CD4-positive, CD25-positive, alpha-beta regulatory T cell (primary cell): Measurements from ENCODE around the gene RNF168. TPM values are rescaled to one million over a fixed set of nuclear protein-coding genes. Genes with fewer than 3 reads are reported as not detected.
"Not testable (repeated sequence)": the region's sequence is repeated elsewhere in the genome, so short reads cannot be mapped to it uniquely, and the experiment has no call there.

Experiments
- ATAC-seq, 2 donors: fragments of 150-1000 bp; cut with Tn5 transposase; one replicate each; pipeline ENCODE4 v1.10.0; 2021; ENCODE audit warnings: low read depth in 2 of 2, moderate number of reproducible peaks in 2 of 2, moderate library complexity in 1 of 2
- DNase-seq, 3 donors: peaks; one replicate each; pipeline versions ENCODE4 v3.0.0 to v3.0.0-alpha.2; 2012 to 2022; ENCODE audit warnings: mixed read lengths in 1 of 3
- H3K27ac ChIP-seq: one replicate; pipeline ENCODE4 v1.7.0; 2013; ENCODE audit warnings: mild to moderate bottlenecking, low read length; ENCODE audit not compliant: insufficient read depth, poor library complexity, severe bottlenecking
- H3K27me3 ChIP-seq: one replicate; pipeline ENCODE4 v1.7.0; 2013; ENCODE audit warnings: low read length; ENCODE audit not compliant: control insufficient read depth, insufficient read depth
- H3K36me3 ChIP-seq: one replicate; pipeline ENCODE4 v1.7.0; 2013; ENCODE audit warnings: mild to moderate bottlenecking, low read length, moderate library complexity; ENCODE audit not compliant: control insufficient read depth, insufficient read depth
- H3K4me1 ChIP-seq: 2 replicates; pipeline ENCODE4 v1.7.0; 2013; ENCODE audit warnings: mild to moderate bottlenecking, low read length; ENCODE audit not compliant: insufficient read depth, control insufficient read depth, poor library complexity, severe bottlenecking
- H3K4me3 ChIP-seq: one replicate; pipeline ENCODE4 v1.7.0; 2013; ENCODE audit warnings: low read depth, mild to moderate bottlenecking, low read length, moderate library complexity
- H3K9me3 ChIP-seq, 2 experiments: 1 replicate in 1 of 2; 2 replicates in 1 of 2; pipeline ENCODE4 v1.7.0; 2013; ENCODE audit warnings: low read length in 2 of 2, mild to moderate bottlenecking in 1 of 2, moderate library complexity in 1 of 2; ENCODE audit not compliant: control insufficient read depth in 2 of 2
- H3K27ac Mint-ChIP-seq, 3 donors: one replicate each; pipeline ENCODE4 v1.8.0; 2020 to 2022; ENCODE audit warnings: mild to moderate bottlenecking in 3 of 3, mixed read lengths in 3 of 3, moderate library complexity in 2 of 3
- H3K27me3 Mint-ChIP-seq: one replicate; pipeline ENCODE4 v1.8.0; 2022; ENCODE audit warnings: mild to moderate bottlenecking, mixed read lengths
- H3K36me3 Mint-ChIP-seq: one replicate; pipeline ENCODE4 v1.8.0; 2020; ENCODE audit warnings: mixed read lengths
- H3K4me1 Mint-ChIP-seq, 4 donors: one replicate each; pipeline ENCODE4 v1.8.0; 2020 to 2022; ENCODE audit warnings: mixed read lengths in 4 of 4, mild to moderate bottlenecking in 1 of 4
- H3K4me3 Mint-ChIP-seq, 4 donors: one replicate each; pipeline ENCODE4 v1.8.0; 2020 to 2022; ENCODE audit warnings: mild to moderate bottlenecking in 4 of 4, mixed read lengths in 4 of 4, moderate library complexity in 3 of 4
- H3K9me3 Mint-ChIP-seq, 7 donors: one replicate each; pipeline ENCODE4 v1.8.0; 2020 to 2022; ENCODE audit warnings: mixed read lengths in 7 of 7, mild to moderate bottlenecking in 3 of 7, moderate library complexity in 2 of 7
- polyA plus RNA-seq, 4 donors: library from polyadenylated mRNA; unstranded; fragments of 300-500 nt; fragmentation: Illumina TruSeq; gene quantifications; one replicate each; pipeline ENCODE4 v1.2.3, GENCODE V29; 2021
- total RNA-seq: library from RNA; stranded (reverse); gene quantifications from one replicate; pipeline ENCODE4 v1.2.3, GENCODE V29; 2022

Gene RNF168
- total and polyA plus RNA-seq, 5 donors from 2014 or later, result 8.3 to 29.5 (median 8.9) TPM

GRCh38 chr3:196492080-196492479 is 11.5 kb downstream of the RNF168 start:
- Mint-ChIP-seq H3K27me3 (no peaks in the 10 kb centered on the region), H3K4me3 (no peak overlapping the region), H3K36me3 (peaks cover 19% of the 10 kb centered on the region), H3K4me1 (peaks cover 33 to 49% (median 43%) of the 10 kb centered on the region in 4 donors), H3K9me3 (no peaks in the 10 kb centered on the region), H3K27ac (no peak overlapping the region)
- Histone ChIP-seq H3K4me3 (no peak overlapping the region), H3K27me3 (no peaks in the 10 kb centered on the region), H3K36me3 (peaks cover 24% of the 10 kb centered on the region), H3K9me3 (no peaks in the 10 kb centered on the region), H3K27ac (no peak overlapping the region), H3K4me1 (peaks cover 14% of the 10 kb centered on the region)
- DNase-seq (no peak), ATAC-seq (no peak)

- peak overlapping the region in 1 of 3 donors; percentile 58 for H3K27ac Mint-ChIP-seq
- DNase-seq (no peak), ATAC-seq (no peak)
- H3K4me1 ChIP-seq, result peaks cover 8% of the 10 kb centered on the region
- no peaks in the 10 kb centered on the region for H3K9me3 Mint-ChIP-seq
- peaks cover 22% of the 10 kb centered on the region for H3K36me3 Mint-ChIP-seq
- peaks cover 34% of the 10 kb centered on the region for H3K36me3 ChIP-seq
- no peak overlapping the region for H3K4me3 Mint-ChIP-seq
- no peak overlapping the region for H3K27ac ChIP-seq
- H3K4me3 ChIP-seq, result no peak overlapping the region
- no peaks in the 10 kb centered on the region for H3K27me3 ChIP-seq
- no peaks in the 10 kb centered on the region for H3K27me3 Mint-ChIP-seq
- H3K9me3 ChIP-seq, result no peaks in the 10 kb centered on the region
- peaks cover 21 to 37% (median 30%) of the 10 kb centered on the region in 4 donors for H3K4me1 Mint-ChIP-seq
Observed at GRCh38 chr3:196489747-196490146, 13.8 kb downstream of the RNF168 start.

GRCh38 chr3:196486263-196486662 is 17.3 kb downstream of the RNF168 start:
- Histone ChIP-seq H3K36me3 (peaks cover 66% of the 10 kb centered on the region), H3K9me3 (no peaks in the 10 kb centered on the region), H3K27me3 (no peaks in the 10 kb centered on the region), H3K4me1 (peaks cover 8% of the 10 kb centered on the region), H3K27ac (no peak overlapping the region), H3K4me3 (no peak overlapping the region)
- Mint-ChIP-seq H3K36me3 (peaks cover 27% of the 10 kb centered on the region), H3K4me1 (peaks cover 5 to 25% (median 16%) of the 10 kb centered on the region in 4 donors), H3K4me3 (no peak overlapping the region), H3K9me3 (no peaks in the 10 kb centered on the region), H3K27ac (no peak overlapping the region), H3K27me3 (no peaks in the 10 kb centered on the region)
- ATAC-seq (no peak), DNase-seq (peak in 1 of 3 donors; percentile 11)

- no peak overlapping the region for H3K4me3 Mint-ChIP-seq
- Histone ChIP-seq H3K36me3 (peaks cover 62% of the 10 kb centered on the region), H3K9me3 (no peaks in the 10 kb centered on the region), H3K4me1 (no peaks in the 10 kb centered on the region), H3K4me3 (no peak overlapping the region), H3K27me3 (no peaks in the 10 kb centered on the region), H3K27ac (no peak overlapping the region)
- peaks cover 0 to 3% (median 0%) of the 10 kb centered on the region in 4 donors for H3K4me1 Mint-ChIP-seq
- H3K9me3 Mint-ChIP-seq, result no peaks in the 10 kb centered on the region
- H3K27ac Mint-ChIP-seq, result no peak overlapping the region
- peaks cover 21% of the 10 kb centered on the region for H3K36me3 Mint-ChIP-seq
- ATAC-seq (no peak), DNase-seq (no peak)
- no peaks in the 10 kb centered on the region for H3K27me3 Mint-ChIP-seq
Observed at GRCh38 chr3:196477678-196478077, 25.9 kb downstream of the RNF168 start.

- Mint-ChIP-seq H3K27me3 (no peaks in the 10 kb centered on the region), H3K27ac (no peak overlapping the region), H3K36me3 (peaks cover 16% of the 10 kb centered on the region), H3K4me1 (peaks cover 6 to 16% (median 13%) of the 10 kb centered on the region in 4 donors), H3K4me3 (no peak overlapping the region), H3K9me3 (no peaks in the 10 kb centered on the region)
- DNase-seq, result no peak
- H3K9me3 ChIP-seq, result no peaks in the 10 kb centered on the region
- H3K4me1 ChIP-seq, result no peaks in the 10 kb centered on the region
- no peak for ATAC-seq
- H3K36me3 ChIP-seq, result peaks cover 33% of the 10 kb centered on the region
- H3K27ac ChIP-seq, result no peak overlapping the region
- H3K4me3 ChIP-seq, result no peak overlapping the region
- H3K27me3 ChIP-seq, result no peaks in the 10 kb centered on the region
Observed at GRCh38 chr3:196472286-196472685, 31.3 kb downstream of the RNF168 start.

GRCh38 chr3:196471551-196471950 is 32.0 kb downstream of the RNF168 start:
- Mint-ChIP-seq H3K9me3 (no peaks in the 10 kb centered on the region), H3K4me3 (no peak overlapping the region), H3K27me3 (no peaks in the 10 kb centered on the region), H3K4me1 (peaks cover 6 to 16% (median 13%) of the 10 kb centered on the region in 4 donors), H3K36me3 (peaks cover 16% of the 10 kb centered on the region), H3K27ac (peak overlapping the region in 1 of 3 donors; percentile 36)
- Histone ChIP-seq H3K9me3 (no peaks in the 10 kb centered on the region), H3K4me1 (no peaks in the 10 kb centered on the region), H3K27me3 (no peaks in the 10 kb centered on the region), H3K27ac (no peak overlapping the region), H3K4me3 (no peak overlapping the region), H3K36me3 (peaks cover 33% of the 10 kb centered on the region)
- DNase-seq, result no peak
- no peak for ATAC-seq

- H3K4me3 ChIP-seq, DNase-seq, H3K27ac ChIP-seq, H3K27me3 ChIP-seq, H3K4me1 ChIP-seq, H3K27me3 Mint-ChIP-seq, ATAC-seq, H3K27ac Mint-ChIP-seq, H3K9me3 ChIP-seq, H3K4me3 Mint-ChIP-seq, H3K9me3 Mint-ChIP-seq: not testable (repeated sequence)
- Mint-ChIP-seq H3K4me1 (peaks cover 6 to 16% (median 13%) of the 10 kb centered on the region in 4 donors), H3K36me3 (peaks cover 14% of the 10 kb centered on the region)
- peaks cover 33% of the 10 kb centered on the region for H3K36me3 ChIP-seq
Observed at GRCh38 chr3:196470182-196470581, 33.4 kb downstream of the RNF168 start.

GRCh38 chr3:196463804-196464203 is 39.8 kb downstream of the RNF168 start:
- Mint-ChIP-seq H3K9me3 (peaks cover 0 to 4% (median 1%) of the 10 kb centered on the region in 7 donors), H3K4me1 (peaks cover 2 to 5% (median 3%) of the 10 kb centered on the region in 4 donors), H3K27me3 (no peaks in the 10 kb centered on the region), H3K36me3 (peaks cover 19% of the 10 kb centered on the region), H3K4me3 (no peak overlapping the region), H3K27ac (no peak overlapping the region)
- Histone ChIP-seq H3K4me1 (no peaks in the 10 kb centered on the region), H3K27me3 (no peaks in the 10 kb centered on the region), H3K4me3 (no peak overlapping the region), H3K27ac (no peak overlapping the region), H3K36me3 (no peaks in the 10 kb centered on the region), H3K9me3 (no peaks in the 10 kb centered on the region)
- DNase-seq, result no peak
- no peak for ATAC-seq
